NCI-H2171 treated with DMSO at 0.1 percent for 48 hours (cell line): ENCODE results near the gene CMTM3.
A peak's percentile ranks its signal among the peaks of the same experiment; 100 is the strongest.
"Not testable (repeated sequence)": the region's sequence is repeated elsewhere in the genome, so short reads cannot be mapped to it uniquely, and the experiment has no call there.

Experiments
- DNase-seq: peaks from one replicate; lab custom pipeline; 2025; lab: John Stamatoyannopoulos, UW

CMTM3 gene

GRCh38 chr16:66585481-66586239 lies 18.8 kb upstream of the CMTM3 start:
- DNase-seq = no peak

GRCh38 chr16:66587881-66588600 lies 16.5 kb upstream of the CMTM3 start:
- DNase-seq = no peak

- DNase-seq = no peak
Observed at GRCh38 chr16:66588981-66589713, 15.4 kb upstream of the CMTM3 start.

GRCh38 chr16:66590322-66590721 lies 14.2 kb upstream of the CMTM3 start:
- no peak for DNase-seq

GRCh38 chr16:66591018-66591417 lies 13.5 kb upstream of the CMTM3 start:
- no peak for DNase-seq

- no peak for DNase-seq
Observed at GRCh38 chr16:66592241-66592640, 12.3 kb upstream of the CMTM3 start.

GRCh38 chr16:66592814-66593213 lies 11.7 kb upstream of the CMTM3 start:
- no peak for DNase-seq

- DNase-seq = no peak
Observed at GRCh38 chr16:66594739-66595138, 9.8 kb upstream of the CMTM3 start.

- DNase-seq = not testable (repeated sequence)
Observed at GRCh38 chr16:66596559-66596958, 7.9 kb upstream of the CMTM3 start.

- DNase-seq = no peak
Observed at GRCh38 chr16:66596986-66597848, 7.3 kb upstream of the CMTM3 start.

GRCh38 chr16:66598111-66598510 lies 6.4 kb upstream of the CMTM3 start:
- no peak for DNase-seq

- DNase-seq = no peak
Observed at GRCh38 chr16:66599726-66600125, 4.8 kb upstream of the CMTM3 start.

GRCh38 chr16:66600477-66600876 lies 4.0 kb upstream of the CMTM3 start:
- no peak for DNase-seq

- no peak for DNase-seq
Observed at GRCh38 chr16:66601471-66601870, 3.0 kb upstream of the CMTM3 start.

GRCh38 chr16:66603537-66604375 lies 748 bp upstream of the CMTM3 start:
- peak; percentile 63 for DNase-seq

GRCh38 chr16:66605177-66605978 lies 874 bp downstream of the CMTM3 start:
- no peak for DNase-seq

GRCh38 chr16:66605979-66606751 lies 1.7 kb downstream of the CMTM3 start:
- DNase-seq = peak; percentile 65

- peak; percentile 47 for DNase-seq
Observed at GRCh38 chr16:66608241-66609138, 4.0 kb downstream of the CMTM3 start.
